Kidney capillary endothelial cell (primary cell): Measurements from ENCODE around the gene ST6GALNAC3.
"Not testable (repeated sequence)": the region's sequence is repeated elsewhere in the genome, so short reads cannot be mapped to it uniquely, and the experiment has no call there.

ENCODE experiments used
- DNase-seq: peaks from one replicate; pipeline ENCODE4 v3.0.0-alpha.2; 2018; ENCODE audit warnings: low spot score

ST6GALNAC3 gene

DNA sequence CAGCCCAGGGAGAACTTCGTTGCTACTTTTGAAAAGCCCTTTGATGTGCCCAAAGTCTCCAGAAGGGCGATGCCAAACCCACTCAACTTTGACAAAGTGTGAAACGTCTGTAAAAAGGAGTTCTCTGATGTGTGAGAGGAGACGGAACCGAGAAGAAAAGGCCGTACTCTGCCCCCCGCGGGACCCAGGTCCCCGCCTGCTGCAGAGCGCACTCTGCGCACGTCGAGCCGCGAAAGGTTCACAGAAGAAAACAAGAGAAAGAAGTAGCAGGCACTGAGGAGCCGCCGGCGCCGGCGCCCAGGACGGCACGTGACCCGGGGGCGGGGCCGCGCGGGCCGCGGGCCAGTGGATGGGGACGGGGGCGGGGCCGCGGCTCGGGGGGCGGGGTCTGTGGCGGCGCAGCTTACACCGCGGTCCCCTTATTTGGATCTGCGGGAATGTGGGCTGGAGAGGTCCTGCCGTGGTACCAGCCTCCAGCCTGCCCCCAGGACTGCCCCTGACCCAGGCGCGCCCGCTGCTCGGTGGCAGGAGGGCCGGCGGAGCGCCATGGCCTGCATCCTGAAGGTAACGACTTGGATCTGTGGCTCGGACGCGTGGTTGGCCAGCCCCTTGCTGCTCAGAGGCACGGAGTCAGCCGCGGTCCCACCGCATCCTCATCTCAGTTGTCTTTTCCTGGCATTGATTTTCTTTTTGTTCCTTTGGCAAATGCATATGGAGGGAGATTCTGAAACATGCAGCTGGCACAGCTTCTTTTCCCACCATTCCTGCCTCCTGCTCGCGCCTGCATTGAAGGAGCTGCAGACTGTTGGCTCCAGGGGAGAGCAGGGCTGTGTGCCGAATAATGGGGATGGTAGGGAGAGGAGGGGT, at the start of gene ST6GALNAC3:
Gene ST6GALNAC3 (plus strand): TSS at position 426 of the 867 bp plus-strand sequence.
- DNase-seq: peak; percentile 63

DNA sequence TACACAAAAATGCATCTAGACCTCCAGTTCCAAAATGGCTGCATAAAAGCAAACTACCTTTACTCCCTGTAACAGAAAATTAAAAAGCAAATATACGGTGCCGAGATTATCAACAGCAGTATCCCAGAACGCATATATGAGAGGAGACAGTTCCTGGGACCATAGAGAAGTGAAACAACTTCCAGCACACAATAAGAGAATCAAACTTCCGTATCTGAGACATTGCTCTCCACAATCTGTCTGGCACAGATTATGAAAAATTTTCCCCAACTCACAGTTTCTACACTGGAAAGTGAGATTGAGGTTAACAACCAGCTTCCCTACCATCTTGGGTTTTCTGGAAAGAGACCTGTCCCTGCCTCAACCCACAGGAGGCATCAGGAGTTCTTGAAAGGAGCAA, 47.2 kb upstream of the ST6GALNAC3 start:
- no peak for DNase-seq

DNA sequence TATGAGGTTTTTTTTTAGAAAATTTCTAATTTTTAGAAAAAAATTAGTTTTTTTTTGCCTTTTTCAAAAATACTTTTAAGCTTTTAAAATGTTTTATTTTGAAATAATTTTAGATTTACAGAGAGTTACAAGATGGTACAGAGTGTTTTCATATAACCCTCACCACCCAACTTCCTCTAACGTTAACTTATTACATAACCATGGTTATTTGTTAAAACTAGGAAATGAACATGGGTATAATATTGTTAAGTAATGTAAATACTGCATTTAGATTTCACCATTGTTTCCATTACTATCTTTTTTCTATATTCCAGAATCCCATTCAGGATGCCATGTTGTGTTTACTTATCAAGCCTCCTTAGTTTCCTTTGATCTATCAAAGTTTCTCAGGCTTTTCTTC, 45.2 kb upstream of the ST6GALNAC3 start:
- no peak for DNase-seq

DNA sequence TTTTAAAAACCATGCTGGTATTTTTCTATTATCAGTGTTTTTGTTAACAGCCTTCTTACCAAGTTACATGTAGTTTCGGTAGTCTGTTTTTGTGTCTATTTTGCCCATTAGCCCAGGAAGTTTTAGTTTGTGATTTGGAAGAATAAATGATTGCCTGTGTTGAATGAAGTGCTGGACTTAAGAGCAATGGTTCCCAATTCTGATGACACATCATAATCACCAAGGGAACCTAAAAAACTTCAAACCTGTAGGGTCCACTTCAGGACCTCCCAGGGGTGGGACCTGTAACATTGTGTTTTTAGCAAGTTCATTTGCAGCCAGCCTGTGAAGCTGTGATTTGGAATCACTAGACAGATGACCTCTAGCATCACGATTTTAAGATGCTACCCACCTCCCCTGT, 43.0 kb upstream of the ST6GALNAC3 start:
- no peak for DNase-seq

GRCh38 chr1:76033800-76034475, 40.6 kb upstream of the ST6GALNAC3 start:
- no peak for DNase-seq

GRCh38 chr1:76035053-76035452, 39.5 kb upstream of the ST6GALNAC3 start:
- DNase-seq: peak; percentile 20

- DNase-seq: no peak
Observed at GRCh38 chr1:76037324-76037723, 37.2 kb upstream of the ST6GALNAC3 start.

DNA sequence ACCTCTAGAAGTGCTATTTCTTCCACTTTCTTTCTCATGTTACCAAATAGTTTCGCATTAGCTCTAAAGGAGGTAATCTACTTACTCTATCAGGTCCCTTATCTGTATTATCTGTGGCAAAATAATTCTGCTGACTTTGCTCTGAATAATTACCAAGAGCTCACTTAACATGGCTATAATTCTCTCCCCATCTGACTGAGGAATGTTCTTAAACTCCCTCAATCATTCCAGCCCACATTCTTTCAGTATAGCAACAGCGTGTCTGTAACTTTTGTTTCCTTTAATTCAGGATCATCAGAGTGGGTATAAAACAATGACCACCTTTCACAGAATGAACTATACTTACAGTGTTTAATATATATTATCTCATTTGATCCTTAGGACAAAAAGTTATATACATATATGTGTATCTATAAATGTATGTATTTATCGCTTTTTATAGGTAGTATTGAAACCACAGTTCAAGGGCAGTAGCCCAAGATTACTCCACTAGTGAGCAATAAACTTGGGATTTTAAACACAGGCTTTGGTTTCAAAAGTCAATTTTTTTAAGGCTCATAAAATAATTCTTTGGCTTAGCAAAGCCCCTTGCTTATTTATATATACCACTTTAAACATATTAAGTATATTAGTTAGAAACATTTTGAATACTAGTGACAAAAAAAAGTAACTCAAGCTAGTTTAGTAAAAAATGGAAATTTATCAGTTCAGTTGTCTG, 36.1 kb upstream of the ST6GALNAC3 start:
- DNase-seq: no peak

GRCh38 chr1:76046149-76046548, 28.4 kb upstream of the ST6GALNAC3 start:
- no peak for DNase-seq

DNA sequence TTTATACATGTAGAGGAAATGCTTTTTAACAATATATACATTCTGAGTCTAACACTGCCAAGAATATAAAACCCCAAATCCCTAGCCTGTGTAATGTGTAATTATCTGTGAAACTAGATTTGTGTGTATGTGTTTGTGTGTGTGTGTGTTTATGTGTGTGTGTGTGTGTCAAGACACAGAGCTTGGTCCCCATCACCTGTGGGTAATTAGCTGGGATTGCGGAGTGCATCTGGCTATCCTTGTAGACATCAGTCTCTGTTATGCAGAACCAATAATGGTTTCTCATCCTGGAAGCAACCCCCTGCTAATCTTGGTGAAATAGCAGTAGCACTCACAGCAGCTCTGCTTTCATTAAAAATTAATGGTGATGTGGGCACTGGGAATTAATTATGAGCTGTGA, 26.3 kb upstream of the ST6GALNAC3 start:
- no peak for DNase-seq

DNA sequence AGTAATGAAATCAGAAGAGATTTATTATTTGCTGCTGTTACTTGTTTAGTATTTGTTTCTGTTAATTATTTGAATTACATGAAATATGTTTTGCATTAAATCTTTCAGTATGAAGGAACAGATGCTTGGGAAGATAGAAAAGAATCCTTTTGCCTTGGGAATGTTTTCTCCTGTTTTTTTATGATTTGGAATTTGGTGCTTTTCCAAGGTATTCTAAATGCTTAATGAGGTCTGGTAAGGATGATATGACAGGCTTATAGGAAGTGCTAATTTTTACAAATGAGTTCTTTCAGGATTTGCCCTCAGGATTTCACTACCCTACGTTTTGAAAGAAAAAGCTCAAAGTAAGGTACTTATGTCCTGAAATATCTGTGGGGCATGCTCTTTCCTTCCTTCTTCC, 25.6 kb upstream of the ST6GALNAC3 start:
- DNase-seq: no peak

GRCh38 chr1:76049498-76049897, 25.0 kb upstream of the ST6GALNAC3 start:
- no peak for DNase-seq

DNA sequence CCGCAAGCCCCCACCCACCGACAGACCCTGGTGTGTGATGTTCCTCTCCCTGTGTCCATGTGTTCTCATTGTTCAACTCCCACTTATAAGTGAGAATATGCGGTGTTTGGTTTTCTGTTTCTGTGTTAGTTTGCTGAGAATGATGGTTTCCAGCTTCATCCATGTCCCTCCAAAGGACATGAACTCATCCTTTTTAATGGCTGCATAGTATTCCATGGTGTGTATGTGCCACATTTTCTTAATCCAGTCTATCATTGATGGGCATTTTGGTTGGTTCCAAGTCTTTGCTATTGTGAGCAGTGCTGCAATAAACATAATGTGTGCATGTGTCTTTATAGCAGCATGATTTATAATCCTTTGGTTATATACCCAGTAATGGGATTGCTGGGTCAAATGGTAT, 24.5 kb upstream of the ST6GALNAC3 start:
- not testable (repeated sequence) for DNase-seq

DNA sequence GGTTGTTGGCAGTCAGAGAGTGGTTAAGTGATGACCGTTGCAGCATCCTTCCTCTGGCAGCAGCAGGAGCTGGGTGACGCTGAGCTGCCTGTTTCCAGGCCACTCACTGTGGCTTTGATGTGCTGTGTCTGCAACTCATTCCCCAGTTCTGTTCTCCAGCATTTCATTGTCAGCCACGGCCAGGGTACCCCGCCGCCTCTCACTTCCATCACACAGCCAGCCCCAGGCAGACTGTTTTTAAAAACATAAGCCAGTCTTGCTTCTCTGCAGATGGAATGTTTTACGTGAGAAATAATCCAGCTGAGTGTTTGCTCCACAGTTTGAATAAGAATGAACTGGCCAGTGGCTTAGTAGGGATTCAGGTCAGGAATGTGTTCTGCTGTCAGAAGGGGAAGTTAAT, 21.5 kb upstream of the ST6GALNAC3 start:
- no peak for DNase-seq

DNA sequence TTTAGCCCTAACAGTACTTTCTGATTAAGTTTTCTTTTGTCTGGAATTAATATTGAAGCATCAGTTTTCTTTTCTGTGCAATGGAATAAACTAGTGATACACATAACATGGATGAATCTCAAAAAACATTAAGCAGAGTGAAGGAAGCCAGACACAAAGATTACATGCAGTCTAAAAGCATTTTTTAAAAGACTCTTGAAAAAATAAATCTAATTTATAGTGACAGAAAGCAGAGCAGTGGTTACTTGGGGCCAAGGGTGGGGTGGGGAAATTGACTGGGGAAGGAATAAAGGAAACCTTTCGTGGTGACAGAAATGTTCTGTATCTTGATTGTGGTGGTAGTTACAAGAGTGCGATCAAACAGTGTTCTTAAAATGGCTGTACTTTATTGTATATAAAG, 20.2 kb upstream of the ST6GALNAC3 start:
- no peak for DNase-seq

GRCh38 chr1:76055987-76056386, 18.6 kb upstream of the ST6GALNAC3 start:
- DNase-seq: no peak

DNA sequence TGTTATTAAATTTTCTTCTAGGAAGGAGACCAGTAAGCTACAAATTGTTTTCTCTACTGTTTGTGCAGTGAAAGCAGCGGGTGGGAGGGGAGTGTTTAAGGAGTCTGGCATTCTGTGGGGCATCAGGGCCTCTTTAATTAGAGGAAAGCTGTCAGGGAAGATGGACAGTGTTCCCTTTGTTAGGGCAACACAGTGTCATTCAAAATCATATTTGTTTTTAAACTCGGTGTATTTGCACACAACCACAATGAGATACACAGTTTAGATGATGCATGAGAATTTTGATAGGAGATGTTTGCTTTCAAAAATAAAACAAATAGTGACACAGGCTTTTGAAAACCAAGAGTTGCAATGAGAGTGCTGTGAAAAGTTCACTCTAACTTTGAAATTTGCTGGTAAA, 15.1 kb upstream of the ST6GALNAC3 start:
- DNase-seq: no peak

GRCh38 chr1:76065270-76065669, 9.3 kb upstream of the ST6GALNAC3 start:
- no peak for DNase-seq

DNA sequence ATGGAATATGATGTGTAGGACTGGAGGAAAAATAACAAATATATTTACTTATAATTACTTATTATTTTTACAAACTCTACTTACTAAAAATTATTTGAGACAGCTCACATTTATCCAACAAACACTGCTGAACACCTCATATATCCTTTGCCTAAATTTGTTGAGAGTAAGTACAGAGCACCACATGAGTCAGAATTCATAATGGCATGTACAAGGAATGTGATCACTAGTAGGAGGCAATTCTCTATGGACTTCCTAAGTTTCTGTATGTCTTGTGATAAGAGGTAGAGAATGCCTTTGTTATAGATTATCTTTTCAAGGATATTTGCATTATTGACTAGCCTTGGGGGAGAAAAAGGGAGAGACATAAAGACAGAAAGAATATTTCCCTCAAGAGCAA, 8.2 kb upstream of the ST6GALNAC3 start:
- DNase-seq: peak; percentile 58

DNA sequence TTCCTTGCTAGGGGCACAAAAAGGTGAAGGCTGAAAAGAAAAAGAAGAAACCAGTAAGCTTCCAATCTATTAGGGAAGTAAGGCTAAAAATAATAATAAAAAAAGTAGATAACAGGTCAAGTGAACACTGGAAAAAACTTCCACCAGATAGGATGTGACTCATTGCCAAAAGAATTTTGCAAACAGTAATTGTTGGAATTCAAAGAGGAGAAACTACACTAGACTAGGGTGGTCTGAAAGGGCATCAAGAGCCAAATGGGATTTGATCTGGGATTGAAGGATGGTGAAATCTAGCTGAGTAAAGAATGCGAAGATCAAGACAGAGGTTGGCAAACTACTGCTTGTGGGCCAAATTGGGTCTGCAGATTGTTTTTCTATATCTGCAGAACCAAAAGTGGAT, 6.0 kb upstream of the ST6GALNAC3 start:
- DNase-seq: peak; percentile 68

DNA sequence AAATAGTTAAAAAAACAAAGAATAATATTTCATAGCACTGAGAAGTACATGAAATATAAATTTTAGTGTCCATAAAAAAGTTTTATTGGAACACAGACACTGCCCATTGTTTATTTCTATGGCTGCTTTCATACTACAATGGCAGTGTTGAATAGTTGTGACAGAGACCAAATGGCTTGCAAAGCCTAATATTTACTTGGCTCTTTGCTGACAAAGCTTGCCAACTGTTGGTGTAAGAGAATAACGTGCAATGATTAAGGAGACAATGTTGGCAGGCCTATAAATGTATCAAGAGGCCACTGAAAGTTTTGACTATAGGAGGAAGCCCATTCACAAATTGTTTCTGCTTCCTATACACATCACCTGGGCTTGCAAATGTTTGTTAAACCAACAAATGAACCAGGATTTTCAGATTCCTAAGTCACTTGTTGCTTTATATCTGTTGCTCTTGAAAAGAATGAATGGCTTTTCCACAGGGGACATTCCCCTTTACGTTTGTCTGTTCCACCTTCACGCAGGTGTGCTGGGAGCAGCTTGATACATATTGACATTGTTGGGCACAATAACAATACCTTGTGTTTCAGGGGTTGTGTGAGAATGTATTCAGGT, 5.5 kb upstream of the ST6GALNAC3 start:
- DNase-seq: no peak

DNA sequence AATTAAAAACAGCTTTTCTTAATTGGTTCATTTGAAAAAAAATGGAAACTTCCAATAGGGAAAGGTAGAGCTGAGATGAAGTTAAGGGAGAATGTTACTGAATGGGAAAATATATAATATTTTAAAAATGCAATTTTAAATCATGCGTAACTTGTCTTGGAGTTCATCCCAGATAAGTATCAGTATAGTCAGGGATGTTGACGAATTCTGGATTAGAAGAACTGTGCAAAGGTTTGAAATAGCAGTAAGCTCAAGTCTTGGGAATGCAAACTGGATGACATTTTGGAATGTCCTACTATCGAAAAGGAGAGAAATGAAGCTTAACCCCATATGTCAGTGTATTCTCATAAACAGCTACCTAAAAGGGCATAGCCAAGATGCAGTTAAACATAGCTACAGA, 4.0 kb upstream of the ST6GALNAC3 start:
- DNase-seq: no peak
